GM21619 (cell line): ENCODE data around the gene KLHL3.

ENCODE experiments used
- ATAC-seq: cut with Tn5 transposase; IDR thresholded peaks from one replicate; pipeline ENCODE4 v1.9.1; 2021; ENCODE audit not compliant: unreplicated experiment

Gene KLHL3

DNA sequence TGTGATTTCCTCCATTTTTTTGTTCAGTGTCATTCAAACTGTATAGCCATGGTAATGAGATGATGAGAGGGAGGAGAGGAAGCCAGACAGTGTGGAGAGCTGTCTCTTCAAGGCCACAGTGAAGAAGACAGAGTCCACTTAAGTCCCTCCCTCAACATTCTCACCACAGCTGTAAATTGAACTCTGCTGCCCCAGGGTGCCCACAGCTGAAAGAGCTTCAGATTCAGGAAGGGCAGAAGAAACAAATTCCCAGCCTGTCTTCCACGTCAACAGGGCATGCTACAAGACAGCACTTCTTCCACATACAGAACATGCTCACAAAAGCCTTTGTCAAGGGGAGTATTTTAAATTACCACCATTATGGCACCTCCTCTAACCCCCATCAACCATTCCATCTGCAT lies 100.4 kb downstream of the KLHL3 start:
- no peak for ATAC-seq

DNA sequence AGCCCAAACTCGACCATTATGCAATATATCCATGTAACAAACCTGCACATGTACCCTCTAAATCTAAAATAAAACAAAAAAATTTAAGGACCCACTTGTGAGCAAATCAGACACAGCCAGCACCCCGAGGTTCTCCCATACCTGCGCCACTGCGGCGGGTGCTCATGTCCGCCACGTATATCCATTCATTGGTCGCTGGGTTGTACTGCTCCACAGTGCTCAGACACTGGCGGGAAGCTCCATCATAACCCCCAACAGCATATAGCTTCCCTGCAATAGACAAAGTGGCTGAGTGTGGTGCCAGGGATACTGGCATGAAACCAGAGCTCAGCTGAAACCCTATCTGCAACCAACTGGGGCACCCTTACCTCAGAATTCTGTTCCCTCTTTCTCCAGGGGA lies 102.0 kb downstream of the KLHL3 start:
- ATAC-seq: no peak

DNA sequence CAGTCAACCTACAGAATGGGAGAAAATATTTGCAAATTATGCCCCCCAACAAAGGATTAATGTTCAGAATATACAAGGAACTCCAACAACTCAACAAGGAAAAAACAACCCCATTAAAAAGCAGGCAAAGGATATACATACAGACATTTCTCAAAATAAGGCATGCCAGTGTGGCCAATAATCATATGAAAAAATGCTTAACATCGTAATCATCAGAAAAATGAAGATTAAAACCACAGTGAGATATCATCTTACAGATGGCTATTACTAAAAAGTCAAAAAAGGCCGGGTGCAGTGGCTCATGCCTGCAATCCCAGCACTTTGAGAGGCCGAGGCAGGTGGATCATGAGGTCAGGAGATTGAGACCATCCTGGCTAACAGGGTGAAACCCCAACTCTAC lies 103.2 kb downstream of the KLHL3 start:
- ATAC-seq: no peak

DNA sequence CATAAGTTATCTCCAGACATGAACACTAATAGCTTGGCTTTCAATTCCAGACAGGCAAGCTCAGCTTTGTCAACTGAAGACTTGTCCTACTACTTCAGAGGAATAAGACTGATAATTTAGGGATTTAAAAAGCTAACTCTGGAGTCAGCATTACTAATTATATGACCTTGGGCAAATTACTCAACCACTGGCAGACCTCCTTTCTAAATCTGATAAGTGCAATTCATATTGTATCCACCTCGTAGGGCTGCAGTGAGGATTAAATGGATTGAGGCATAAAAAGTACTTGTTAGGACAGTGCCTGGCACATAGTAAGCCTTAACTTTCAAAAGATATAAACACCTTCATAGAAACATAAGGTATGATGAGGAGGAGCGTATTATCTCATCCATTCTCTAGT lies 104.4 kb downstream of the KLHL3 start:
- no peak for ATAC-seq

DNA sequence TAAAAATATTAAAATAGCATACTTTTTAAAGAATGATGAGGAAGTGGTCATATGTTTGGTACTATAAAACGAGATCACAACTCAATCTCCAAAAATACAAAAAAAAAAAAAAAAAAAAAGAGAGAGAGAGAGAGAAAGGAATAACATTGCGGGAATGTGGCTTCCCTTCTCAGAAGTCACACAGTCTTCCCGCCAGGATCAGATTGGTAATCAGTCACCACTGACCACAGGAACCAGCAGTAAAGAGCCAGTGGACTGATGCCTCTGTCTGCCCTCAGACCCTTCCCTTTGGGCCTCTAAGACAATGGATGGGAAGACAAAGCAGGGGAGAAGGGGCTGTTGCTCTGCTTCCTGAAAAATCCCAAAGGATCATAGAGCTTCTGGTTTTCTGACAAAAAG lies 104.9 kb downstream of the KLHL3 start:
- ATAC-seq: no peak

DNA sequence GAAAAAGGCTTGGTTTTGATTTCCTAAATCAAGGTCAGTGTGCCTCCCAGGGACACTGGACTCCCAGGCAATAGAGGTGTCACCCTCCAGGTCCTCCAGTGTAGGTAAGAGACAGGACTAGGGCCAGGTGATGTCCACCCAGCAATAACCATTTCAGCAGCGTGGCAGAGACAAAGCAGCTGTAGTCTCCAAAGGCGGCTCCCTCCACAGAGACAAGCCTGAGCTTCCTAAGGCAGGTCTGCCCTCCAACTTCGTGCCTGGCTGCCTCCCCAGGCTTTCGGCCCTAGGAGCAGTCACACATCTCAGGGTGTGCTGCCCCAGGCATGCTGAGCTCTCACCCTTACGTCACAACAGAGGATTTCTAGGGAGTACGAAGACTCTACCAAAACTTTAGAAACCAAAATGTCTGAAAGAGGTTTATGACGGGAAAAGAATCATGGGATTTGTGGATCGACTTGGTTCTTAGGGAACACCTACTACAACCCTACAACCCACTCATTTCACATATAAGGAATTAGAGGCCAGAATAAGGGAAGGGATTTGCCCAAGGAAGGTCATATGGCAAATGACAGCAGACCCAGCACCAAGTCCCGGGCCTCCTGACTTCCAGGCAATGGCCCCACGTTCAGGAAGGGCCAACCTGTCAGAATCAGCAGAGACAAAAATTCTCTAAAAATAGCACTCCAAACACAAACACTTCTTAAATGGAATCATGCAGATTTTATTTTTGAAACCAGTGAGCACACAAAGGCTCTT lies 105.5 kb downstream of the KLHL3 start:
- ATAC-seq: no peak

DNA sequence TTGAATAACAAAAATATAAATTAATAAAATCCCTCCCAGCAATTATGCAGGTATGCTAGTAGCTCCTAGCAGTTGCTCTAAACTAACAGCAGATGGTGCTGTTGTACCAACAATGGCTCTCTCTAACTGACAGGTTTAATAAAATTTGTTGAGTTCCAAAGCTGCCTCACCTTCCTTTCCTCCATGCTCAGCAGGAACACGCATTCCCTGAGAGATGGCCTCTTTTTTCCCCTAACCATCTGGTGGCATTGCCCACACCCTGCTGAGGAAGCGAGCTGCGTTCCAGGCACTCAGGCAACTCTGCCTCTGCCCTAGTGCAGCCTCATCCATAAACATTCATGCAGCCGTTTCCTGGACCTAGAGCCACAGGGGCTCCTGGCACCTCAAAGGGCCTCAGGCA lies 106.2 kb downstream of the KLHL3 start:
- no peak for ATAC-seq

DNA sequence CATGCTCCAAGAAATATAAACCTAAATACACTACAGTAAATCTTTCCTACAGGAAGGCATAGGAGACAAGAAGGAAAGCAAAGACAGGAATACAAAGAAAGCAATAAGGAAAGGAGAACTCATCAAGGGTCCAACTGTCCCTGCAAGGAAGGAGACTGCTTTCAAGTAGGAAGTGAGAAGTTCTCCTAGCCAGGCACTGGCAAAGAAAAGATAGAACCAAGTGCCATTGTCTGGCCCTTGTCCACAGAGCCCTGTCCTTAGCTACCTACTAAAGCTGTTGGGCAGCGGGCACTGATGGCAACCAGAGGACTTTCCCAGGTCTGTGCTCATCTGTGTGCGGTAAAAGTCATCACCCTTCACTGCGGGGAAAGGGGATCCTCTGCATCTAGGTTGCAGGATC lies 108.2 kb downstream of the KLHL3 start:
- ATAC-seq: no peak

DNA sequence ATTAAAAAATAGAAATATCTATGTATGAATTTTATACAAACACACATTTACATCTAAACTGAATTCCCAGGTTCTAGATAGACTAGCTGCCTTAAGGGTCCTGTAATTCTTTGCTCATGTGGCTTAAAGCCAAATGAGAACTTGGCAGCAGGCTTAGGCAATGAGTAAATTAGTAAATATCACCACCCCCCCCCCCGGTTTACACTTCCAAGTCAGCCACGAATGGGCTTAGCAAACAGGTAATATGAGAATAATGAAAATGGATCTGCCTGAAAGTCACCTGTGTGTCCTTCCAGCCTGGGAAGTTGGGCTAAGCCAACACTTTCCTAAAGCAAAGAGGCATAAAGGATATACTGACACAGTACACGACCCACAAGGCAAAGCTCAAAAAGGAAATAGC lies 108.6 kb downstream of the KLHL3 start:
- ATAC-seq: no peak

DNA sequence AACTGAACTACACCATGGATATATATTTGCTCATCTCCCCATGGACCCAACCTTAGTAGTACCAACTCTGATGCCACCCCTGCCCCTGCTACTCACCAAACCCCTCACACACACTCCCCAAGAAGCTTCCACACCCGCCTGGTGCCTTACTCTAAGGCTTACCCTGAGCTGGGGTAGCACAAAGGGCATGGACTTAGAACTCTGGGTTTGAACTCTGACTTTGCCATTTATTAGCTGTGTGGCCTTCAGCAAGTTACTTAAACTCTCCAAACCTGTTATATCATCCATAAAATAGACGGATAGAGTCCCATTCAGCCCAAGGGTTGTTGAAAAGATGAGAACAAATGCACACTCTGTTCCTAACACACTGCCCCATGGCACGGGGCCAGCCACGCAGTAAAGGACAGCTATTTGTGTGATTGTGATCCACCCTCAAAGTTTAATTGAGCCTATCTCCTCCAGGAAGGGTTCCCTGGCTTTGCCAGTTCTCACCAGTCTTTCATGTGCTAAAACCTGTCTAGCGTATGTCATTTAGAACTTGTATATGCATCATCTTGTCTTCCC lies 111.0 kb downstream of the KLHL3 start:
- ATAC-seq: no peak

DNA sequence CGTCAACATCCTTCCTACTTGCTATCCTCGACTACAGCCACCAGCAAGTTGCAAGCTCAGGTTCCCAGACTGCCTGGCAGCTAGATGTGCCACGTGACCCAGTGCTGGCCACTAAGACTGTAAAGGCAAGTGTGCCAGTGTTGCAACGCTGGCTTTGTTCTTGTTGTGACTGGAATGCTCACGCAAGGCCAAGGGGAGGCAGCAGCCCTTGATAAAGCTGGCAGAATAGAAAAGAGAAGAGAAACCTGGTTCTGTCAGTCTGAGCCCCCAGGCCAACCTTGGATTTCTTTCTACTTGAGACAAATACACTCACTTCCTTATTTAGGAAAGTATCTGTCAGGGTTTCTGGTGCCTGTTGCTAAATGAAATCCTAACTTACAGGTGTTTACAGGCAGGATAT lies 113.0 kb downstream of the KLHL3 start:
- no peak for ATAC-seq

DNA sequence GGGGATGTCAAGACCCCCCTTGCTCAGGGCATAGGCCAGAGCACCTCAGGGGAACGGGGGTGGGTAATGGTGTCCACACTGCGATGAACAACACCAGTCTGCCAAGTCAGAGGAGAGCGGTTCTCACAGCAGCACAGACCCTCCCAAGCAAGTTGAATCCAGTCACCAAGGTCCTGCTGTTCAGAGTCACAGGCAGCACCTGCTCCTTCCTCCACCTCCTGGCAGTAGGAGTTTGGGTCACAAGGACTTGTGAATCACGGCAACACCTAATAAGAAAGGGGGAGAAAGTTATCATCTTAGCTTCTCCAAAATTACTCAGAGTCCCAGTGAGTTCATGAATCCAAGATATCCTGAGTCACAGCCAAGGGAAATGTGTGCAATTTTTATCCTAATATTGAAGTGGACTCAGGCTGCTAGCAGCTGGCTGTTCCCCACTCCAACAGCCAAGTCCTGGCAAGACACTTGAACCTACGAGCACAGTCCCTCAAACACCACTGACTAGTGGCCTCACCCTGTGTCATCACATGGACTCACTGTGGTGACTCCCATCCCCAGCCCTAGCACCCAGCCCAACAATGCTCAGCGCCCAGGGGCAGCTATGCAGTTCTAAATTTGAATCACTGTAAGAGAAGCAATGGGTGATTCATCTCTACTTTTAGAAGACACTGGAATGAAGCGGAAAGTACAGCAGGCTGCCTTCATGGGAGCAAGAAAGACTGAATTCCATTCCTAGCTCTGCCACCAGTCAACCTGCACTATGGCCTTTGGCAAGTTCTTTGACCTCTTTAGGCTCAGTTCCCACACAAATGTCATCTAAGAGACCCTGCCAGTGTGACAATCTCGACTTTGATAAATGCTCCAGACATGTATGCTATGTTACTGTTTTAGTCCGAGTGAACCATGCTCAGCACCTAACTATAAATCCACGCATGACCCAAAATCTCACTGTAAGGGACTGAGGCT lies 113.7 kb downstream of the KLHL3 start:
- no peak for ATAC-seq

DNA sequence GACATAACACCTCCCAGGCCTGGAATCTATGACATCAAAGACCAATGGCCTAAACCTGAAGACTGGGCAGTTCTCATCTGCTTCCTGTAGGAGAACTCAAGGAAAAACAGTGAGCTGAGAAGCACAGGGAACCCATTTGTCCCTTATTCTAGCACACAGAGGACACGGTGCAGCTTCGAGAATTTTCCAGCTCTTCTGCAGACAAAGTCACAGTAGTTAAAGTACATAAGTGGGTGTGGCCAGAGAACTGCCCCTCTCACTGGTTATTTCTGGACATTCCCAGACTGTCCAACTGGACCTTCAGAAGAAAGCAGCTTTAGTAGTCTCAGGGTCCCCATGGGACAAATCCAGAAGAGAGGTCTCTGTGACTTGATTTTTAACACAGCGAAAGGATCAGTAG lies 114.6 kb downstream of the KLHL3 start:
- ATAC-seq: no peak

DNA sequence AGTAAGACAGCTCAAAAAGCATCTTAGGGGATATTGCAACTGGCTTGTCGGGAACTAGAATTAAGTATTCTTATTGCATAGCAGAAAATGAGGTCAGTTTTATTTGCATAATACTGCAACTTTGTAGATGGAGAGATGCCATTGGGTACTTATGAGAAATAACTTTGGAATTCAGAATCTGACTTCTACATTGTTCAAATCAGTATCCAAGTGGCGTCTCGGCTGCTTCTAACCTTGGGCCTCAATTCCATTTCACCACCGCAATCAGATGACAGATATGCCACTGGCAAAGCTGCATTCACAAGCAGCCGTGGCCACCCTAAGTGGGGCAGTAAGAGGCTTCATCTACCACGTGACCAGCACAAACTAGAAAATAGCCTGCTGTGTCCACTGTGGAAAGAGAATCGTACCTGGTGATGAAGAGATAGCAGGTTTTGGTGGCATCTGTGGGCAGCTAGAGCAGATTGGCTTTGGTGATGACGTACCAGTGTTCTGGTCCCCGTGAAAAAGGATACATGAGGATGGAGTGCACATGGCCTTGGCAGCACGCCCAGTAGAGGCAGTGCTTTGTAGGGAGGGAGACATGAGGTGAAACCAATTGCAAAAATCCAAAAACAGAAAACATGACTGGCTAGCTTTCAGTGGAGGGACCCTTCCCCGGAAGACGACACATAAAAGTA lies 116.6 kb downstream of the KLHL3 start:
- ATAC-seq: no peak

DNA sequence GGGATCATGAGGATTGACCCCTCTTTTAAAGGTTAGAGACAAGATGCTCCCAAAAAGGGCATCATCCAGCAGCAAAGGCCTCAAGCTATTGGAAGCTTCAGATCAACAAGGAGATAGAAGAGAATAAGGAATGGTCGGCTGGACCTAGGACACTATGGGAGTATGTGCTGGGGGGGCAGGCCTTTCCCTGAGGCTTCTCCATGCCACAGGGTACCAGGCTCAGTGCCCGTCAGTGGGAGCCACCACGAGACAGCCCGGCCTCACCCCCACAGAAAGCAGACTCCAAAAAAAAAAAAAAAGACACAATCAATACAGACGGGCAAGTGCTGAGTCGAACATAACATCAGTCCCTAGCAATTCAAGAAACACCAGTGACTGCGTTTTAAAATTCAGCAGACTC lies 117.4 kb downstream of the KLHL3 start:
- ATAC-seq: no peak

DNA sequence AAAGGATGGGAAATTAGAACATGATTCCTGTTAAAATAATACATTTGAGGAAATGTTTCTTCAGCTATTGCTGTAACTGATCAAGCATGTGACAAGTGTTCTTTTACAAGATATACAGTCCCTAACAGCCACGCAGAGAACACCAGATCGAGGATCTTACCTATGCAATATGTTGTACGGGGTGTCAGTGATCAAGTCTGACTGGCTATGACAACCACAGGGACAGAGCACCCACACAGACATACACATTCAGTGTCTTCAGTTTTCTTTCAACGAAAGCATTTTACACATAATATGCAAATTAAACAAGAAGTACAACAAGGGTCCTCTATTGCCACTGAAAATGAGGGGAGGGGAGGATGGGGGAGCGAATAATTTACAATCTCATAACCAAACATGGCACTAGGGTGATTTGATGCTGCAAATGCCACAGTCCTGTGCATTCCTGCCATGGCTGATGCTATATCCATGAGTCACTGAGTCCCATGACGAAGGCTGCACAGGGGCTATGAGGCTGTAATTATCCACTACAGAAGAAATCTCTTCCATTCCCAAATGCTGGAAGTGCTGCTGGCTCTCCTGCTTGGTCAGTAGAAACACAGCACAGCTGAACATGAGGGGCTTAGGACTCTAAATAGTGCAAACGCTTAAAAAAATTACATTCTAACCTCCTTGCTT lies 118.2 kb downstream of the KLHL3 start:
- ATAC-seq: no peak

DNA sequence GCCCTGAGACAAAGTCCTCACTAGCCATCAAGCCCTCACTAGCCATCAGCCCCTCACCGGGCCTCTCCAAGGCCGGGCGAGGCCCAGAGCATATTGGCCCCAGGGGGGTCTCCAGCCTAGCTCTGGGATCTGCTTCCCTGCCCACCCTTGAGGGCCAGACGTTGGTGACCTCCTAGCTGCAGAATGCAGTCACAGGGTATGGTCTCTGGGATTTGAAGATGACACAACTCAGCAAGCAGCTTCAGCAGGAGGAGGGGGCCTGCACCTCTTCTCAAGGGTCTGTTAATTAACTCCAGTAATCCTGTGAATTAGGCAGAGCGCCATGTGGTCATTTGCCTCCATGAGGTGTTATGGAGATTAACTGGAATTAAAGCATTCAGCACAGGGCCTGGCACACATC lies 119.8 kb downstream of the KLHL3 start:
- no peak for ATAC-seq

DNA sequence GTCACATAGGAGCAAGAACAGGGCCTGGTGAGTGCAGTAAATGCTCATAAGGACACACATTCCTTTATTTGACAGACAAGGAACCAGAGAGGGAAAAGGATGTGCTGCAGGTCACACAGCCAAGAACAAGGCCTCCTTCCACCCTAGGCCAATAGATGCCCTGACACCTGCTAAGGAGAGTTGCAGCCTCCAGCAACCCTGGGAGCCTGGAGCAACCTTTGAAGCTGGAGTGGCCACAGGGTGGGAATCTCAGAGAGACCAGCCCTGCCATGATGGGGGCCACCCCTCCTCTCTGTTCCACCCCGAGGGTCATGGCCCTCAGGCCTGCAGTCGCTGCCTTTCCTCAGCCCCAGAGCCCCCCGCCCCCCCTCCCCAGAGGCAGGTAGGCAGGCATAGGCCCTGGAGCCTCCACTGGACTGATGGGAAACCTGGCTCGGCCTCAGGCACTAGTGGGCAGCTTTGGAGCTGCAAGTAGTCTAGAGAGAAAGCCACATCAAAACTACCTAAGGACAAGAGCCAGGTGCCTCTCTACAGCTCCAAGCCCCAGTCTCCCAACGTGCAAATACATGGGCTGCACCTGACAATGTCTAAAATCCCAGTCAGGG lies 120.6 kb downstream of the KLHL3 start:
- ATAC-seq: no peak

DNA sequence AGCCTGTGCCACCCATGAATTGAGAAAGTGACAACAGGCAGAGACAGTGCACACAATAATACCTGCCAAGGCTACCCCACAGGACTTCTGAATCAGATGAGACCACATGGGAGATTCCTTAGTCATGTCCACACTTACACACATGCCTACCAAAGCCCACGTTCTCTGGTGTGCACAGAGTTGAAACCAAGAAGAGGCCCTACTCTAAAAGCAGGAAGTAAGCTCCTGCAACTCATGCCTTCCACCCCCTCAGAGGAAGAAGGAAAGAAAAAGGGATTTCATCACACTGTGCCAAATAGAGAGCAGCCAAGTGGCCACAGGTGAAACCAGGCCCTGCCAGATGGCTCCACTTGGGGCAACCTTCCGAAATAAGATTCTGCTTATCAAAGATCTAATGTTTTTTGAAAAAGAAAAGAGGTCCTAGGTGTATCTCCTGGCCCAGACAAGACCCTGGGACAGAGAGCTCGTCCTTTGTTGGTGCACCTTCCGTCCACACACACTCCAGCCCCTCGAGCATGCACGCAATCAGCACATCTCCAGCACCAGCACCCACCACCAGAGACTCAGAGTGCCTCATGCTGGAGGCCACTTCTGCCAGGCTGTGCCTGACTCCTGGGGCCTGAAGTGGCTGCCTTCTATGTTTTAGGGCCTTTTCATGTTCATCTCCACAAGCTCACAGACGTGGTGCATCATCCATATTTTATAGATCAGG lies 122.2 kb downstream of the KLHL3 start:
- no peak for ATAC-seq

DNA sequence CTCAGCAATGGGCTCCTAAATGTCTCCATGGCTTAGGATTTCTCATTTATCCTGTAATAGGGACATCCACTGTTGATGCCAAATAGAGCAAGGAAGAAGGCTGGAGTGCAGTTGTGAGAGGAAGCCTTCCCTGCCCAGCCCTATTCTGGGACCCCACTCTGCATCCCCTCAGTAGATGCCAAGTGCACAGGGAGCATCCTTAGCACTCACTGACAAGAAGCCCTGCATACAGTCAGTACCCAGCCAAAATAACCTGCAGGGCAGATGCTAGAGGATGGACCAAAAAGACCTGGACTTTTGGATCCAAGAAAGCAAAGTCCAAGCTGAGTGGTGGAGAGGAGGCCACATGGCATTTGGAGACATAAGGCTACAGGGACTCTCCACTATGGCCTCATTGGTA lies 123.3 kb downstream of the KLHL3 start:
- ATAC-seq: no peak
